ENCODE measurements around the gene RDM1.

The RDM1 gene

DNA sequence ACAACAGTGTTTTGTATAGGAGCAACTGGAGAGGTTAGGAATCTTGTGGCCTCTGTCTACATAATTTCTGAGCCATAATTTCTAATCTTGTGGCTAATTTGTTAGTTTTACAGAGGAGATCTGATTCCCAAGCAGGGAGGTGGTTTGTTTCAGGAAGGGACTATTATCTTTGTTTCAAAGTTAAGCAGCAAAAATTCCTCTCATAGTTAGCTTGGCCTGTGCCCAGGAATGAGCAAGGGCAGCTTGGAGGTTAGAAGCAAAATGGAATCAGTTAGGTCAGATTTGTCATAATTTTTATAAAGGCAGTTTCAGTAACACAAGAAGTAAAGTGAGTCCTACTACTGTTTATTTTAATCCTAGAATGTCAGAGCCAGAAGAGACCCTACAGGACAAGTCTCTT, 2.0 kb upstream of the RDM1 start:
- FAIRE-seq: no peak

DNA sequence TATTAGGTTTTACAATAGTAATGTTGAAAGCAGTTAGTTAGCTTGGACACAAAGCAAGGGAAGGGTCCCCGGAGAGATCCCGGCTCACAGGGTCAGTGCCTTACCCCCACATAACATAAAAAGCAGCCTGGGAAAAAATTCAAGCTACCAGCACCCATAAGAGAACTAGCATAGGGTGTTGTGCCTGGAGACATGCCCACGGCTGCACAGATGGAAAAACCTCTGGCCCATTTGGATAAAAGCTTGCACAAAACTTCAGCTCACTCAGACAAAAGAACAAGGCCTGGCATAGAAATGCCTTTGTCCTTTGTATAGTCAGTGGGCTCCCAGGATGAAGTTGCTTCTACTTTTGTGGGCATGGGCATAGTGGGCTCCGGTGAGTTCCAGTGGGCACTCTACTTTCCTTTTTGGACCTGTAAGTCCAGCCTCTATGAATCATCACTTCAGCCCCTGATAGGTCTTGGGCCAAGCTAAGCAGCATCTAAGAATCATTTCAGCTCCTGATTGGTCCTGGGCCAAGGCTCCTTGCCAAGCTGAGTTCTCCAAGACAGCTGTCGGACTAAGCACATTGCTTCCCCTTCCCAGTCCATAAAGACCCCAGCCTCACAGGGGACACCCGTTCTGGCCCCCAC, 1.3 kb upstream of the RDM1 start:
- no peak for FAIRE-seq

DNA sequence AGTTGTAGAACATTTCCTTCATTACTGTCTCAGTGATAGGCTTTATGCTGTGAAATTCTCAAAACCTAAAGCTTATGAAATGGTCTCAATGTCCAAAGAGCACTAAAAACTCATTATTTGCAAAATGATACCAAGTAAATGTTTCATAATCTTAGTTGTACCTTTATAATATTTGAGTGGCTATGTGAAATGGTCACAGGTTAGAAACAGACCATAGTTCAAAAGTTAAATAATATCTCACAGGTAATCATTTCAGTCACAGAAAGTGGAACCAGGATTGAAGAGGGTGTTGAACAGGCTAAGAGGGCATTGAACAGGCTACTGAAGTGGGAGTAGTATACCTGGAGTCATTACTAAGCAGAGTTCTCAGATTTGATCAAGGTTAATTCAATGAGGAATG, 2.9 kb downstream of the RDM1 start:
- FAIRE-seq: no peak

DNA sequence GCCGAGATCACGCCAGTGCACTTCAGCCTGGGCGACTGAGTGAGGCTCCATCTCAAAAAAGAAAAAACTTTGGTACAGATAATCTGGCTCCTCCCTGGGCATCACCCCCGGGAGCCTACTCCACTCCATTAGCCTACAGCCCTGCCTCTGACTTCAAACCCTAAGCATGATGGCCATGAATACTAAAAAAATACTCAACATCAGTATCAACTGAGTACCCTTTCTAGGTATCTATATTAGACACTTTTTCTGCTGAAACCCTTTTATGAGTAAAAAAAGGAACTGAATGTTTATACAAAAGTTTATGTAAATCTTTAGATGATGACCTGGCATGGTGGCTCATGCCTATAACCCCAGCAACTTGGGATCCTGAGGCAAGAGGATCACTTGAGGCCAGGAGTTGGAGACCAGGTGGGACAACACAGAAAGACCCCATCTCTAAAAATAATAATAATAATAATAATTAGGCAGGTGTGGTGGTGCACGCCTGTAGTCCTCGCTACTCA, 6.9 kb downstream of the RDM1 start:
- no peak for FAIRE-seq

DNA sequence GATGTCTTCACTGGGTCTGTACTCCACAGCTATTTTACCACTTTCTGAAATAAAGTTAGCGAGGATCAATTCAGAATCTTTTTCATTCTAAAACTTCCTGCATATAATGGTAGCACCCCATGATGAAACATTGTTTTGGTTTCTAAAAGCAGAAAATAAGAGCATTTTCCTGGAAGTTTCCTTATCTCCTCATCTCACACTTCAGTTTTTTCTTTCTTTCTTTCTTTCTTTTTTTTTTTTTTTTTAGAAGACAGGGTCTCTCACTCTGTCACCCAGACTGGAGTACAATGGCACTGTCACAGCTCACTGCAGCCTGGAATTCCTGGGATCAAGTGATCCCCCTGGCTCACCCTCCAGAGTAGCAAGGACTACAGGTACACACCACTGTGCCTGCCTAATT, 10.3 kb downstream of the RDM1 start:
- no peak for FAIRE-seq

DNA sequence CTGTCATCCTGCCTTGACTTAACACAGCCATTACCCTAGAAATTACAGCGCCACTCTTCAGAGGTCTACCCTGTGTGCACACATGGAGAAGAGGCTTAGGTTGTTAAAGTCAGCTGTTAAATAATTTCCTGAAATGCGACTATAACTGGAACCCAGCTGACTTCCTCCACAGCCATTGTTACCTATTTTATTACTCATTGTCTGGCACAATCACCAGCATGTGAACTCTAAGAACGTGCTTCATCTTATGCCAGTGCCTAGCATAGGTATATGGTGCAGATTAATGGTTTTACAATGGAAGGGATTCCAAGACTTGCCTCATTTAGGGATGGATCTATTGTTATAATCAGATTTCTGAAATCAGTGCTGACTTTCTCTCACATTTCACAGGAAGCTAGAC, 11.9 kb downstream of the RDM1 start:
- FAIRE-seq: no peak

DNA sequence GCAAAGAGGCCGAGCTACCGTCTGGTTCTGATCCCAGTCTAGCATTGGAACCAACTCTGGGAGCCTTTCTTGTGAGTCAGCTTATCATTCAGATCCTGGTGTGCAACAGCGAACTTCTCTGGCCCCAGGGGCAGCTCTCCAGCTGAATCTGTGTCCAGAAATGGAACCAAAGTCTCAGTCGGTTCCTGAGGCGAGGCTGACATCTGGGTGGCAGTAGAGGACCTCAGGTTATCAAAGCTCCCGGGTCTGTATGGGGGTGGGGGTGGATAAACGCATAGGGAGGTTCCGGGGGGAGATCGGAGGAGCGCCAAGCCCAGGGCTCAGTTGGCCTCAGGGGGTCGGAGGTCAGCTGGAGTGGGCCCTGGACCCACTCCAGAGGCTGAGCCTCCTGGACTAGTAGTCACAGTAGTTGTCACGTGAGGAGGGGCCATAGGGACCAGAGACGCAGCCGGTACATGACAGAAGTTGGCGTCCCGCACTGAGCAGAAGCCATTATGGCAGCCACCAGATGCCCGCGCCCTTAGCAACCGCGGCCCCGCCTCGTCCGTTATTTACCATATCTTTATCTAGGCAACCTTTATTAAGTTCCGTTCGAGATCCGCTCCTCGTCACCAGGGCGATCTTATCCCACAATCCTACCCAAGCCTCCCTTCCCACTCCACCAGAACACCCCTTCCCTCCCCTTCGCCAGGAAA, 12.9 kb downstream of the RDM1 start:
- FAIRE-seq: no peak

DNA sequence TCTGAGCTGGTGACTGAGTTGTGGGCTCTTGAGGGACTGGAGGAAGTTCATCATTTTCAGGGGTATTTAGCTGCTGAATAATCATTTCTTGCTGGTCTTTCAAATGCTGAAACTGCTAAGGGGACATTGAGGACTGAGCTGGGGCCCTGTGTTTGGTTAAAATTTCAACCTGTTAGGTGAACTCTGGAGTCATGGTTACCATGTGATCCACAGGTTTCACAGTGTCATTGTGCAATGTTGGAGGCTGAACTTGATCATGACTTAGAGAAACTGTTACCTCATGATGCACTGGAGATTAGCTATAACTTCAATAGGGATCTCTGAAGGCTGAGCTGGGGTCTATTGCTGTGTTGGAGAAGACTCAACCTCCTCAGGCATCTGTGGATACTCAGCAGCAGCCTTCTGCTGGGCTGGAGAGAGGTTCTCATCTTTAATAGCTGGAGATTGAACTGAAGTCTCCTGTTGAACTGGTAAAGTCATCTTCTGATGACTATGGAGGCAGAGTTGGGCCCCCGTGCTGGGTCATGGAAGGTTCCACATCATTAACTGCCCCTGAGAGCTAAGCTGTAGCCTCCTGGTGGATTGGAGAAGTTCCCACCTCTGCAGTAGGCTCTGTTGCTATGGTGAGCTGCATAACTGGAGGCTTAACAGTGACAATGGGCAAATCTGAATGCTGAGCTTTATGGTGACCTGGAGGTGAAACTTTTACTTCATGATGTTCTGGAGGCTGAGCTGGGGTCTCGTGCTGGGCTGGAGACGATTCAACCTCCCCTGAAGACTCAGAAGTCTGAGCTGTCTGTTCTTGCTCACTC, 15.2 kb downstream of the RDM1 start:
- FAIRE-seq: no peak

DNA sequence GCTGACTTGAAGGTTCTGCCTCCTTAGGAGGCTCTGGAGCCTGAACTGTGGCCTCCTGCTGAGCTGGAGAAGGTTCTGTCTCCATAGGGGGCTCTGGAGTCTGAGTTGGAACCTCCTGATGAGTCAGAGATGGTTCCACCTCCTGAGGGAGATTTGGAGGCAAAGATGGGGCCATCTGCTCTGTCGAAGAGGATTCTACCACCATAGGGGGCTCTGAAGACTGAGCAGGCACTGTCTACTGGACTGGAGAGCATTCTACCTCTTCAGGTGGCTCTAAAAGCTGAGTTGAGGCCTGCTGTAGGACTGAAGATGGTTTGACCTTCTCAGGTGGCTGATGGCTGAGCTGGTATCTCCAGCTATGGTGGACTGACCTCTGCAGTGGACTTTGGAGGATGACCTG, 16.2 kb downstream of the RDM1 start:
- FAIRE-seq: no peak

DNA sequence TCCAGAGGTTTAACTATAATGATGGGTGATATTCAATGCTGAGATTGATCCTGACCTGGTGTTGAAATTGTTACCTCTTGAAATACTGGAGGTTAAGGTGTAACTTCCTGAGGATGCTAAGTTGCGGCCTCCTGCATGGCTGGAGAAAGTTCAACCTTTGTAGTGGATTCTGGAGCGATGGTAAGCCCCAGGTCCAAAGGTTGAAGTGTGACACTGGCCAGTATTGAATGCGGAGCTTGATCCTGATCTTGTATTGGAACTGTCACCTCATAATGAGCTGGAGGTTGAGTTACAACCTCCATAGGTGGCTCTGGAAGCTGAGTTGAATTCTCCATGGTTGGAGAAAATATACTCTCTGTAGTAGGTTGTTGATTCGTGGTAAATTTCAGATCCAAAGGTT, 17.0 kb downstream of the RDM1 start:
- no peak for FAIRE-seq

DNA sequence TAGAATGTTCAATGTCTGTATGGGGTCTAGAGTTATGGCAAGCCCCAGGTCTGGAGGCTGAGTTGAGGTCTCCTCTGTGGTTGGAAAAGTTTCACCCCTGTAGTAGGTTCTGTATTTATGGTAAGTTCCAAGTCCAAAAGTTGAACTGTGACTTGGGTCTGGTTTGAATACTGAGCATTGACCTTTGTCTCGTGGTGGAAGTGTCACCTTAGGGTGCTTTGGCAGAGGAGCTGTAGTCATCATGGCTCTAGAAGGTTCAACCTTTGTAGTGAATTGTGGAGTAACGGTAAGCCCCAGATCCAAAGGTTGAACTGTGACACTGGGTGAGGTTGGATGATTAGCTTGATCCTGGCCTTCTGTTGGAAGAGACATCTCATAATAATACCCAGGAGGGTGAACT, 17.6 kb downstream of the RDM1 start:
- no peak for FAIRE-seq

DNA sequence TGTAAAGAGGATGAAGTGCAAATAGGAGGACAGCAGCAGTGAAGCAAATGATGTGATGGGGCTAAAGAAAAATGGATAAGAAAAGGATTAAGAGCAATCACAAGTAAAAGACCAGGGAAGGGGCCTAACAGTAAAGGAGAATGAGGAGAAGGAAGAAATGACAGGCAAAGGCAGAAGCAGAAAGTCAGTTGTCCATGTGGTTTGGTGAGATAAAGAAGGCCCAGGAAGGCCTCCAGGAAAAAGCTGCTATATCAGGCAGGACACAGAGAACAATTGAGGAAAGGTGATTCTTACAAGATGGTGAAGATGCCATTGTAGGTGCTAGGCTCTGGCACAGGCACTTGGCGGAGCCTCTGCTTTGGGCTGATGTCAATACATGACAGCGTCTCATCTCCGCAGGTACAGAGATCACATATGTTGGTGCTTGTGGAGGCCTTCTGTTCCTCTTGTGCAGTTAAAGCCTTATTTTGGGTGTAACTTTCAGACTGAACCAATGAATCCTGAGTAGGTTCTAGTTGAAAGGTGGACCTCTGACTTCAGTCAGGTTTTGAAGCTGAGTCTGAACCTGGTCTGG, 18.1 kb downstream of the RDM1 start:
- no peak for FAIRE-seq

DNA sequence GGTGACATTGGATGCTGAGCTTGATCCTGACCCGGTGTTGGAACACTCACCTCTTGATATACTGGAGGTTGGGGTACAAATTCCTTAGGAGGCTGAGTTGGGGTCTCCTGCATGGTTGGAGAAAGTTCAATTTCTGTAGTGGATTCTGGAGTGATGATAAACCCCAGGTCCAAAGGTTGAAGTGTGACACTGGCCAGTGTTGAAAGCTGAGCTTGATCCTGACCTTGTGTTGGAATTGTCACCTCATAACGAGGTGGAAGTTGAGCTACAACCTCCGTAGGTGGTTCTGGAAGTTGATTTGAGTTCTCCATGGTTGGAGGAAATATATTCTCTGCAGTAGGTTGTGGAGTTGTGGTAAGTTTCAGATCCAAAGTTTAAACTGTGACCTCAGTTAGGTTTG, 21.2 kb downstream of the RDM1 start:
- no peak for FAIRE-seq

DNA sequence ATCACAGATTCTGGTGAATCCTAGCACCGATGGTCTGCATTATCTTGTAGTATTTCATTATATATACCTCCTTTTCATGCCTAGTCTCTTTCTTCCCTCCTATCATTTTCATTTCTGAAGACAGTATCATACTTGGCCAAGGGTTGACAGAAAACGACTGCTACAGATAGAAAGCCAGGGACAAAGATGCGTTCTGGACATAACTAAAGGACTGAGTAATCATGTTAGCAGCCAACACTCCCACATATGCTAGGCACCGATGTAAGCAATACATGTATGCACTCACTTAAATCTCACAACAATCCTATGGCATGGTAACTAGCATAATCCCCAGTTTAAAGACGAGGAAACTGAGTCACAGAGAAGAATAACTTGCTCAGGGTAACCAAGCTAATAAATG, 22.9 kb downstream of the RDM1 start:
- FAIRE-seq: no peak

DNA sequence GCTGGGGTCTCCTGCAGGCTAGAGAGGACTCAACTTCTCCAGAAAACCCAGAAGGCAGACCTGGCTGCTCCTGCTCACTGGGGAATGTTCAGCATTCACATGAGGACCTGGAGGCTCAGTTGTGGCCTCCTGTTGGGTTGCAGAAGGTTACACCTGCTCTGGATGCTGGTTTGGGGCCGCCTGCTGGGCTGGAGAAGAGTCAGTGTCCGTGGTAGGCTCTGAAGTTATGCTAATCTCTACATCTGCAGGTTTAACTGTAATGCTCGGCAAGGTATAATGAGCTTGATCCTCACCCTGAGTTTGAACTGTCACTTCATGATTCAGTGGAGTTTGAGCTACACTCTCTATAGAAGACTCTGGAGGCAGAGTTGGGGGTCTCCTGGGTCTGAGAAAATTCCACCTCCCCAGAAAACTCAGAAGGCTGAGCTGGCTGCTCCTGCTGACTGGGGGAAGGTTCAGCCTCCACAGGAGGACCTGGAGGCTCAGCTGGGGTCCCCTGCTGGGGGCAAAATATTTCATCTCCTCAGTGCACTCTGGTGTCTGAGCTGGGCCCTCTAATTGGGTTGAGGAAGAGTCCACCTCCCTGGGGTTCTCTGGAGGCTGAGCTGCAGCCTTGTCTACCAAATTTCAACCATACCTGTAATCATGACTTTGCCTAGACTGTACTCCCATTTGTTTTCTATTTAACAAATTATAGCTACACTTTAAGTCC, 23.5 kb downstream of the RDM1 start:
- no peak for FAIRE-seq

DNA sequence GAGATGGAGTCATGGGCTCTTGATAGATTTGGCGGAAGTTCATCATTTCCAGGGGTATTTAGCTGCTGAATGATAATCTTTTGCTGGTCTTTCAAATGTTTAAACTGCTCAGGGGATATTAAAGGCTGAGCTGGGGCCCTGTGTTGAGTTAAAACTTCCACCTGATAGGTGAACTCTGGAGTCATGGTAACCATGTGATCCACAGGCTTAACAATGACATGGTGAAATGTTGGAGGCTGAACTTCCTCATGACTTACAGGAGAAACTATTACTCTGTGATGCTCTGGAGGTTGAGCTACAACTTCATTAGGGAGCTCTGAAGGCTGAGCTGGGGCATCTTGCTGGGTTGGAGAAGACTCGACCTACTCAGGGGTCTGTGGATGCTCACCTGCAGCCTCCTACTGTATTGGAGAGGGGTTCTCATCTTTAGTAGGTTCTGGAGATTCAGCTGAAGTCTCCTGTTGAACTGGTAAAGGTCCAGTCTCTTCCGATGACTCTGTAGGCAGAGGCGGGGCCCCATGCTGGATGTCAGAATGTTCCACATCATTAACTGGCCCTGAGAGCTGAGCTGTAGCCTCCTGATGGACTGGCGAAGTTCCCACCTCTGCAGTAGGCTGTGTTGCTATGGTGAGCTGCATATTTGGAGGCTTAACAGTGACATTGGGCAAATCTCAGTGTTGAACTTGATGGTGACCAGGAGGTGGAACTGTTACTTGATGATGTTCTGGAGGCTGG, 24.2 kb downstream of the RDM1 start:
- no peak for FAIRE-seq

DNA sequence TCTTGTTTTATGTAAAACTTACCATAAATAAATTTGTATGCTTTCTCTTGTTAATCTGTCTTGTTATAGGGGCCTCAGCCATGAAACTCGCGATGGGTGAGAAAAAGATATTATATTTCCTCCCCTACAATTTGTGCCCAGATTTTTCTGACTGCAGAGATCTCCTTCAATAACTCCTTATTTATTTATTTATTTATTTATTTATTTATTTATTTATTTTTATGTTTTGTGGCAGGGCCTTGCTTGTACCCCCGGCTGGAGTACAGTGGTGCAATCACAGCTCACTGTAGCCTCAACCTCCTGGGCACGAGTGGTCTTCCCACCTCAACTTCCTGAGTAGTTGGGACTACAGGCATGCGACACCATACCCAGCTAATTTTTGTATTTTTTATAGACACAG, 27.1 kb downstream of the RDM1 start:
- FAIRE-seq: no peak

DNA sequence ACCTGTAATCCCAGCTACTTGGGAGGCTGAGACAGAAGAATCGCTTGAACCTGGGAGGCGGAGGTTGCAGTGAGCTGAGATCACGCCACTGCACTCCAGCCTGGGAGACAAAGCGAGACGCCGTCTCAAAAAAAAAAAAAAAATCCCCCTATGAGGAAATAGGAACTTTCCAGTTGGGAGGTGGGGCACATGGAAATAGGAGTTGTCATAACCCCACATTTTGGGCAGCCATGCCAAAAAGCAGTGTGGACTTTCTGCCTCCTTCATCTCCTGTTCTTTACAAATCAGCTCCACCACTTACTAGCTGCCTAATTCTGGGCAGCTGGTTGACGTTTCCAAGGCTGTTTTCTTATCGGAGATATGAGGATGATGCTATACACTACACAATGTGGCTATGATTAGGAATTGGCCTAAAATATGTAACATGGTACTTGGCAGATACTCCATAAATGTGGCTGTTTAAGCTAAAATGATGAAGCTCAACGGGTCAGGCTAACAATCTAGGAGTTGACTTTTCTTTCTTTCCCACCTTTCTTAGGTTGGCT, 28.9 kb downstream of the RDM1 start:
- FAIRE-seq: no peak

DNA sequence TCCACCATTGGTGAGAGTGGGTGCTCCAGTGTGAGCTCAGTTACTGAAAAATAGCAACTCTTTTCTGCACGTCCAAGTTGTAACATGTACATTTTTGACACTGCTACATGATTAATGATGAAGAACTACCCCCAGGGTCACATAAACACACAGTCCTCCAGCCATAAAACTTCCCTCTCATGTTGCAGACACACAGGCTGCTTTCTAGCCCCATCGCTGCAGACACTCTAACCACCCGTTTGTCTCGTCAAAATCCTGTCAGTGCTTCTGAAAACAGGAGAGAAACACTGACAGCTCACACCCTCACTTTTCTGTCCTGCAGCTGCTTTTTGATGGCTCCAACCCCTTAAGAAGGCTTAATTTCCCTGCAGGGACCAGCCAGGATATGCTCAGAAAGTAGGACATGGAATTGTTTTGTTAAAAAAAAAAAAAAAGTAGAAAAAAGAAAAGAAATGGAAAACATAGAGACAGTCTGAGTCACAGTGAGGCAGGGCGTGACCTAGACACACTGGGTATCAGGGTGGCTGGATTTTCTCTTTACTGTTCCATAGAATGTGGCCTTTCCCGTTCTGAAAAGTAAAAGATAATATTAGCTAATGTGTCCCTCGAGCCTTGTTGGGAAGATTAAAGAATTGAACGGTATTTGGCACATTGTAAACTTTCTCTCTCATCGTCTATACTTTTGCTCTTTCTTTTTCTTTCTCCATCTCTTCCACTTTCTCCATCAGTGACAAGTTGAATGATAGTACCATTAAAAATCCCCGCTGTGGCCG, 29.7 kb downstream of the RDM1 start:
- FAIRE-seq: no peak

DNA sequence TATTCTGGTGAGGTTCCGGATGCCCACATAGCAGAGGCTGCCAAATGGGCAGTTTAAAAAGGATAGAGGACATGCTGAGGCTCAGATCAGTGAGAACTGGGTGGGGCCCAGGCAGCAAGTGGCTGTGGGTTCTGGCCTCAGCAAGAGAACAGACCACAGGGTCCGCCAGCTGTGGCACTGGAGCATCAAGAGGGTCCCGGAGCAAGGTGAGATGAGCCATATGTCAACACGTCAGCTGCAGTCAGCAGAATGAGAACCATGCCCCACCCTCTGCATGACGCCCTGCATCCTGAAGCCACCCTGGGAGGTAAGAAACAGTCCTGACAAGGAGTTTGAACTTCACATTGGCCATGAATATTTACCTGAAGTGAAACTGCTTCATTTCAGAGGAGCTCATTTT, 30.3 kb downstream of the RDM1 start:
- FAIRE-seq: no peak
